HEK293 (cell line): ENCODE measurements around the gene MCRIP2.

ENCODE experiments used
- HIC1 ChIP-seq: fragments of 450-650 bp; formaldehyde crosslinking; IDR thresholded peaks from 2 replicates; pipeline ENCODE4 v1.5.1; 2016; ENCODE audit warnings: missing biosample characterization, missing genetic modification characterization
- INSM2 ChIP-seq: fragments of 450-650 bp; formaldehyde crosslinking; IDR thresholded peaks from 2 replicates; pipeline ENCODE4 v1.5.1; 2016; ENCODE audit warnings: missing biosample characterization, missing genetic modification characterization
- KLF1 ChIP-seq: fragments of 450-650 bp; formaldehyde crosslinking; IDR thresholded peaks from 2 replicates; pipeline ENCODE4 v1.5.1; 2016; ENCODE audit warnings: missing biosample characterization, missing genetic modification characterization
- KLF7 ChIP-seq: fragments of 450-650 bp; formaldehyde crosslinking; IDR thresholded peaks from 2 replicates; pipeline ENCODE4 v1.5.1; 2016; ENCODE audit warnings: missing biosample characterization, missing genetic modification characterization, borderline replicate concordance
- PRDM10 ChIP-seq: fragments of 450-650 bp; formaldehyde crosslinking; IDR thresholded peaks from 2 replicates; pipeline ENCODE4 v1.5.1; 2016; ENCODE audit warnings: missing biosample characterization, missing genetic modification characterization
- SP3 ChIP-seq: fragments of 450-650 bp; formaldehyde crosslinking; IDR thresholded peaks from 2 replicates; pipeline ENCODE4 v1.5.1; 2016; ENCODE audit warnings: missing biosample characterization, missing genetic modification characterization
- TCF7L2 ChIP-seq: IDR thresholded peaks from 2 replicates; pipeline ENCODE4 v1.6.1; 2011; ENCODE audit warnings: low read depth, mild to moderate bottlenecking, inconsistent platforms, low read length, moderate library complexity, borderline replicate concordance
- WT1 ChIP-seq: fragments of 450-650 bp; formaldehyde crosslinking; IDR thresholded peaks from 2 replicates; pipeline ENCODE4 v1.5.1; 2016; ENCODE audit warnings: missing biosample characterization, missing genetic modification characterization
- YY1 ChIP-seq: fragments of 450-650 bp; formaldehyde crosslinking; IDR thresholded peaks from 2 replicates; pipeline ENCODE4 v1.5.1; 2018; ENCODE audit warnings: missing biosample characterization, missing genetic modification characterization
- ZEB2 ChIP-seq: fragments of 450-650 bp; formaldehyde crosslinking; IDR thresholded peaks from 2 replicates; pipeline ENCODE4 v1.5.1; 2016; ENCODE audit warnings: missing biosample characterization, missing genetic modification characterization
- ZFHX2 ChIP-seq: fragments of 450-650 bp; formaldehyde crosslinking; conservative IDR thresholded peaks from 2 replicates; pipeline ENCODE4 v1.5.1; 2016; ENCODE audit warnings: missing biosample characterization, missing genetic modification characterization
- ZIC2 ChIP-seq: fragments of 450-650 bp; formaldehyde crosslinking; IDR thresholded peaks from 2 replicates; pipeline ENCODE4 v1.5.1; 2016; ENCODE audit warnings: missing biosample characterization, missing genetic modification characterization
- ZNF18 ChIP-seq: fragments of 450-650 bp; formaldehyde crosslinking; IDR thresholded peaks from 2 replicates; pipeline ENCODE4 v1.5.1; 2016; ENCODE audit warnings: missing biosample characterization, missing genetic modification characterization
- ZNF341 ChIP-seq: fragments of 450-650 bp; formaldehyde crosslinking; IDR thresholded peaks from 2 replicates; pipeline ENCODE4; 2016; ENCODE audit warnings: low read depth, missing biosample characterization, missing genetic modification characterization
- ZNF394 ChIP-seq: fragments of 450-650 bp; formaldehyde crosslinking; IDR thresholded peaks from 2 replicates; pipeline ENCODE4 v1.5.1; 2016; ENCODE audit warnings: missing biosample characterization, missing genetic modification characterization, mild to moderate bottlenecking, moderate library complexity, borderline replicate concordance
- ZNF48 ChIP-seq: fragments of 450-650 bp; formaldehyde crosslinking; IDR thresholded peaks from 2 replicates; pipeline ENCODE4 v1.5.1; 2016; ENCODE audit warnings: missing biosample characterization, missing genetic modification characterization
- ZNF610 ChIP-seq: fragments of 450-650 bp; formaldehyde crosslinking; IDR thresholded peaks from 2 replicates; pipeline ENCODE4 v1.5.1; 2016; ENCODE audit warnings: missing biosample characterization, missing genetic modification characterization, borderline replicate concordance
- ZNF660 ChIP-seq: fragments of 450-650 bp; IDR thresholded peaks from 2 replicates; pipeline ENCODE4 v1.5.1; 2018; ENCODE audit warnings: missing biosample characterization, mild to moderate bottlenecking, missing genetic modification characterization
- ZNF692 ChIP-seq: fragments of 450-650 bp; formaldehyde crosslinking; IDR thresholded peaks from 2 replicates; pipeline ENCODE4 v1.5.1; 2016; ENCODE audit warnings: missing biosample characterization, missing genetic modification characterization
- ZNF837 ChIP-seq: fragments of 450-650 bp; formaldehyde crosslinking; IDR thresholded peaks from 2 replicates; pipeline ENCODE4 v1.5.1; 2016; ENCODE audit warnings: missing biosample characterization, missing genetic modification characterization
- TF ChIP-seq, protein P1 (sequence below): fragments of 450-650 bp; formaldehyde crosslinking; IDR thresholded peaks from 2 replicates; pipeline ENCODE4 v1.5.1; 2017; ENCODE audit warnings: missing biosample characterization, missing genetic modification characterization
- TF ChIP-seq, protein P2 (sequence below): fragments of 450-650 bp; formaldehyde crosslinking; IDR thresholded peaks from 2 replicates; pipeline ENCODE4 v1.5.1; 2016; ENCODE audit warnings: missing biosample characterization, missing genetic modification characterization

Gene MCRIP2

DNA sequence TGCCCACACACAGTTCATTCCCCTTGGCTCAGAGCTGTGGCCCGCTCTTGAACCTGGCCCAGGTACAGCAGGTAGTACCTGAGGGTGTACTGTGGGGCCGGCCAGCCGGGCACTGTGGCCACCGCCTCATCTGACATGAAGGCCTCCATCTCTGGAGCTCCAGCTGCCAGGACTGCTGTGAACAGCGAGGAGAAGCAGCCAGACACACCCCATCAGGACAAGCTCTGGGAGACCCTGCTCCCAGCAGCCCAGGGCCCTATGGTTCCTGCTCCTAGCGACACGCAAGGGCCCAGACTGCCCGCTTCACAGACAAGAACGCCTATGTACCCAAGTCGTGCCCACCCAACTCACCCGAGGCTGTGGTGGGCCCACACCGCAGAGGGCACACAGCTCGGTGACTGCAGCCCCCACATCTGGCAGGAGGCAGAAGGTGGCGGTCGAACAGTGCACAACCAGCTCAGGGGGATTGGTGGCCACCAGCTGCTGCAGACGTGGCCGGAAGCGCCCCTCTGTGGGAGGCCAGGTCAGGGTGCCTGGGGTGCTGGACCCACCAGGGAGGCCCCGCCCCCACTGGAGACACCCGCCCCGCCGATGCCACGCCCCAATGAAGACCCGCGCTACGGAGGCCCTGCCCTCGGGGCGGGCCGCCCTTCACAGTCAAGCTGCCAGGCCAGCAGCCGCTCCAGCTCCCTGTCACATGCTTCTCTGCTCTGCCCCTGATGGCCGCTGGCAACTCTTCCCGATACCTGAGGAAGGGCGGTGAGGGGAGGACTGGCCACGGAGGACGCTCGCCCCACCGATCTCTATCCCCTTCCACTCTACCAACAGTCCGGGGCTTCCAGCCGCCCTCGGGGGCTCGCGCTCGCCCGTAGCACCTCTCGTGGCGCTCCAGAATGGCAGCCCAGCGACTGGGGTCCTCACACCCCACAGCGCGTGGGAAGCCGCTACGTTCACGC, 37.5 kb downstream of the MCRIP2 start (continued):
- TF ChIP-seq TCF7L2 = no peak
- TF ChIP-seq ZEB2 = peak; percentile 58
- TF ChIP-seq ZNF341 (tag by site-specific recombination) = peak; percentile 8
- TF ChIP-seq ZNF660 (tag by site-specific recombination) = 0 out of 2 replicates have a peak, but pooled peaks have one; percentile 30
- peak; percentile 58; the same call in 1 of the 2 replicates for TF ChIP-seq WT1 (tag by site-specific recombination)
- peak; percentile 66 for TF ChIP-seq HIC1 (tag by site-specific recombination)
- peak; percentile 66 for TF ChIP-seq ZNF394 (tag by site-specific recombination)
- peak; percentile 73 for TF ChIP-seq ZFHX2
- peak; percentile 96 for TF ChIP-seq ZNF610 (tag by site-specific recombination)
- peak; percentile 75; the same call in 1 of the 2 replicates for TF ChIP-seq KLF7 (tag by site-specific recombination)
- TF ChIP-seq ZNF837 (tag by site-specific recombination) = peak; percentile 99
- TF ChIP-seq, protein P1, sequence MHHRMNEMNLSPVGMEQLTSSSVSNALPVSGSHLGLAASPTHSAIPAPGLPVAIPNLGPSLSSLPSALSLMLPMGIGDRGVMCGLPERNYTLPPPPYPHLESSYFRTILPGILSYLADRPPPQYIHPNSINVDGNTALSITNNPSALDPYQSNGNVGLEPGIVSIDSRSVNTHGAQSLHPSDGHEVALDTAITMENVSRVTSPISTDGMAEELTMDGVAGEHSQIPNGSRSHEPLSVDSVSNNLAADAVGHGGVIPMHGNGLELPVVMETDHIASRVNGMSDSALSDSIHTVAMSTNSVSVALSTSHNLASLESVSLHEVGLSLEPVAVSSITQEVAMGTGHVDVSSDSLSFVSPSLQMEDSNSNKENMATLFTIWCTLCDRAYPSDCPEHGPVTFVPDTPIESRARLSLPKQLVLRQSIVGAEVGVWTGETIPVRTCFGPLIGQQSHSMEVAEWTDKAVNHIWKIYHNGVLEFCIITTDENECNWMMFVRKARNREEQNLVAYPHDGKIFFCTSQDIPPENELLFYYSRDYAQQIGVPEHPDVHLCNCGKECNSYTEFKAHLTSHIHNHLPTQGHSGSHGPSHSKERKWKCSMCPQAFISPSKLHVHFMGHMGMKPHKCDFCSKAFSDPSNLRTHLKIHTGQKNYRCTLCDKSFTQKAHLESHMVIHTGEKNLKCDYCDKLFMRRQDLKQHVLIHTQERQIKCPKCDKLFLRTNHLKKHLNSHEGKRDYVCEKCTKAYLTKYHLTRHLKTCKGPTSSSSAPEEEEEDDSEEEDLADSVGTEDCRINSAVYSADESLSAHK = peak; percentile 12; the same call in 1 of the 2 replicates
- peak; percentile 99 for TF ChIP-seq ZNF692
- peak; percentile 88 for TF ChIP-seq SP3 (tag by site-specific recombination)
- peak; percentile 92 for TF ChIP-seq KLF1 (tag by site-specific recombination)
- TF ChIP-seq, protein P2, sequence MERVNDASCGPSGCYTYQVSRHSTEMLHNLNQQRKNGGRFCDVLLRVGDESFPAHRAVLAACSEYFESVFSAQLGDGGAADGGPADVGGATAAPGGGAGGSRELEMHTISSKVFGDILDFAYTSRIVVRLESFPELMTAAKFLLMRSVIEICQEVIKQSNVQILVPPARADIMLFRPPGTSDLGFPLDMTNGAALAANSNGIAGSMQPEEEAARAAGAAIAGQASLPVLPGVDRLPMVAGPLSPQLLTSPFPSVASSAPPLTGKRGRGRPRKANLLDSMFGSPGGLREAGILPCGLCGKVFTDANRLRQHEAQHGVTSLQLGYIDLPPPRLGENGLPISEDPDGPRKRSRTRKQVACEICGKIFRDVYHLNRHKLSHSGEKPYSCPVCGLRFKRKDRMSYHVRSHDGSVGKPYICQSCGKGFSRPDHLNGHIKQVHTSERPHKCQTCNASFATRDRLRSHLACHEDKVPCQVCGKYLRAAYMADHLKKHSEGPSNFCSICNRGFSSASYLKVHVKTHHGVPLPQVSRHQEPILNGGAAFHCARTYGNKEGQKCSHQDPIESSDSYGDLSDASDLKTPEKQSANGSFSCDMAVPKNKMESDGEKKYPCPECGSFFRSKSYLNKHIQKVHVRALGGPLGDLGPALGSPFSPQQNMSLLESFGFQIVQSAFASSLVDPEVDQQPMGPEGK (tag by site-specific recombination) = peak; percentile 94
- no peak for TF ChIP-seq ZNF48 (tag by site-specific recombination)
- TF ChIP-seq PRDM10 (tag by site-specific recombination) = 0 out of 2 replicates have a peak, but pooled peaks have one; percentile 25
- TF ChIP-seq ZIC2 = peak; percentile 88
- TF ChIP-seq ZNF18 (tag by site-specific recombination) = peak; percentile 67; the same call in 1 of the 2 replicates
- peak; percentile 62; the same call in 1 of the 2 replicates for TF ChIP-seq YY1 (tag by site-specific recombination)
- TF ChIP-seq INSM2 (tag by site-specific recombination) = peak; percentile 27; the same call in 1 of the 2 replicates
